HCT116 (cell line): ENCODE results near the gene C10orf90. TPM values are rescaled to one million over a fixed set of nuclear protein-coding genes. Genes with fewer than 3 reads are reported as not detected.

Source experiments
- ATAC-seq: fragments of 200-7000 bp; cut with Tn5 transposase; 2 replicates; pipeline ENCODE4 v1.9.1; 2020; ENCODE audit warnings: mild to moderate bottlenecking, moderate library complexity
- BruUV-seq: library from RNA; stranded (reverse); fragments of 400-500 nt; replicated peaks from 2 replicates; lab custom pipeline; 2021; lab: Mats Ljungman, UMichigan
- CTCF ChIA-PET: fragments of 300-600 bp; sonication (Branson Sonifier 250); formaldehyde crosslinking; loops from one replicate; lab custom pipeline; 2021; ENCODE audit warnings: antibody characterized with exemption; lab: Charles Lee
- POLR2A ChIA-PET: fragments of 300-600, 350-600 bp; sonication (Branson Sonifier 250); formaldehyde crosslinking; loops from one replicate; lab custom pipeline; 2021; ENCODE audit warnings: antibody characterized with exemption; lab: Charles Lee
- RAD21 ChIA-PET, 2 experiments: fragments of 300-600 bp; sonication (Branson Sonifier 250); formaldehyde crosslinking; loops; one replicate each; lab custom pipeline; 2023; ENCODE audit warnings: low total read pairs in 2 of 2; ENCODE audit not compliant: uncharacterized antibody in 2 of 2, unreplicated experiment in 2 of 2, low non-redundant PET in 1 of 2; lab: Charles Lee
- DNase-seq: peaks from one replicate; pipeline ENCODE4 v3.0.0-alpha.2; 2010; ENCODE audit warnings: low read depth, low spot score
- H2AFZ ChIP-seq: fragments of 200-600 bp; shearing (Covaris generic), sonication (generic); 2 replicates; pipeline ENCODE4 v1.6.1; 2017; ENCODE audit warnings: low read depth, mixed run types, mixed read lengths, antibody characterized with exemption, low read length; ENCODE audit not compliant: poor library complexity, severe bottlenecking
- H3K27ac ChIP-seq: 2 replicates; pipeline ENCODE4 v1.5.1; 2012; ENCODE audit warnings: low read depth, low read length
- H3K27me3 ChIP-seq: fragments of 200-600 bp; sonication (generic); 2 replicates; pipeline ENCODE4 v1.6.1; 2016; ENCODE audit warnings: mixed run types, low read length, mixed read lengths; ENCODE audit not compliant: insufficient read depth
- H3K36me3 ChIP-seq, 2 experiments: fragments of 200-500 bp in 1 of 2; fragments of 200-600 bp in 1 of 2; sonication (Bioruptor generic) in 1 of 2; sonication (generic) in 1 of 2; 2 replicates each; pipeline versions ENCODE4 v1.5.1 to v1.6.1; 2014 to 2016; ENCODE audit warnings: low read length in 2 of 2, inconsistent platforms in 1 of 2, mixed read lengths in 1 of 2, mixed run types in 1 of 2; ENCODE audit not compliant: insufficient read depth in 2 of 2, control insufficient read depth in 1 of 2
- H3K4me1 ChIP-seq, 2 experiments: fragments of 200-600 bp in 1 of 2; sonication (generic) in 1 of 2; 2 replicates each; pipeline versions ENCODE4 v1.5.1 to v1.6.1; 2012 to 2017; ENCODE audit warnings: low read length in 2 of 2, inconsistent platforms in 1 of 2, mild to moderate bottlenecking in 1 of 2, mixed read lengths in 1 of 2, mixed run types in 1 of 2, moderate library complexity in 1 of 2; ENCODE audit not compliant: insufficient read depth in 2 of 2, control insufficient read depth in 1 of 2
- H3K4me2 ChIP-seq: fragments of 200-600 bp; sonication (generic); 2 replicates; pipeline ENCODE4 v1.6.1; 2017; ENCODE audit warnings: mixed run types, low read length, mixed read lengths
- H3K4me3 ChIP-seq, 2 experiments: fragments of 200-600 bp in 1 of 2; sonication (generic) in 1 of 2; replicated peaks in 1 of 2; 2 replicates each; pipeline ENCODE4 v1.5.1; 2011 to 2016; ENCODE audit warnings: low read length in 2 of 2, control low read depth in 1 of 2, low read depth in 1 of 2, mild to moderate bottlenecking in 1 of 2, mixed read lengths in 1 of 2, mixed run types in 1 of 2
- H3K79me2 ChIP-seq: fragments of 200-600 bp; sonication (generic); 2 replicates; pipeline ENCODE4 v1.6.1; 2017; ENCODE audit warnings: mild to moderate bottlenecking, mixed run types, low read length, moderate library complexity, mixed read lengths; ENCODE audit not compliant: insufficient read depth
- H3K9ac ChIP-seq: fragments of 200-600 bp; sonication (generic); 2 replicates; pipeline ENCODE4 v1.6.1; 2016; ENCODE audit warnings: low read length, mixed read lengths
- H3K9me2 ChIP-seq: fragments of 200-600 bp; sonication (generic), shearing (Covaris generic); 2 replicates; pipeline ENCODE4 v1.6.1; 2017; ENCODE audit warnings: mixed run types, mild to moderate bottlenecking, moderate library complexity; ENCODE audit not compliant: insufficient read depth
- H3K9me3 ChIP-seq, 2 experiments: fragments of 200-500 bp in 1 of 2; fragments of 200-600 bp in 1 of 2; sonication (Bioruptor generic) in 1 of 2; sonication (generic) in 1 of 2; 2 replicates each; pipeline ENCODE4 v1.6.1; 2014 to 2017; ENCODE audit warnings: low read length in 2 of 2, mixed read lengths in 2 of 2, inconsistent platforms in 1 of 2, low read depth in 1 of 2, mild to moderate bottlenecking in 1 of 2, mixed run types in 1 of 2, moderate library complexity in 1 of 2; ENCODE audit not compliant: control insufficient read depth in 1 of 2, insufficient read depth in 1 of 2
- H4K20me1 ChIP-seq: fragments of 200-600 bp; sonication (generic), shearing (Covaris generic); 2 replicates; pipeline ENCODE4 v1.6.1; 2017; ENCODE audit warnings: mixed run types, mild to moderate bottlenecking, moderate library complexity; ENCODE audit not compliant: insufficient read depth
- CEBPB ChIP-seq: IDR thresholded peaks from 2 replicates; pipeline ENCODE4 v1.6.1; 2012; ENCODE audit warnings: low read depth
- ELF1 ChIP-seq: IDR thresholded peaks from 2 replicates; pipeline ENCODE4 v1.6.1; 2012; ENCODE audit warnings: low read depth, borderline replicate concordance
- EZH2 ChIP-seq: fragments of 200-600 bp; sonication (generic); IDR thresholded peaks from 2 replicates; pipeline ENCODE4 v1.6.1; 2017; ENCODE audit warnings: antibody characterized with exemption, mixed run types
- EZH2phosphoT487 ChIP-seq: fragments of 200-600 bp; IDR thresholded peaks from 2 replicates; pipeline ENCODE4 v1.6.1; 2018; ENCODE audit warnings: antibody characterized with exemption, borderline replicate concordance
- FOSL1 ChIP-seq: IDR thresholded peaks from 2 replicates; pipeline ENCODE4 v1.6.1; 2012; ENCODE audit warnings: low read depth
- JUND ChIP-seq: IDR thresholded peaks from 2 replicates; pipeline ENCODE4 v1.6.1; 2012
- MAX ChIP-seq: IDR thresholded peaks from 2 replicates; pipeline ENCODE4 v1.6.1; 2012
- POLR2A ChIP-seq: IDR thresholded peaks from 2 replicates; pipeline ENCODE4 v1.7.0; 2011; ENCODE audit warnings: borderline replicate concordance; ENCODE audit not compliant: insufficient read depth, insufficient read length; ENCODE audit errors: extremely low read depth
- POLR2AphosphoS5 ChIP-seq: IDR thresholded peaks from 2 replicates; pipeline ENCODE4 v1.6.1; 2011; ENCODE audit warnings: mild to moderate bottlenecking, low read depth, low read length, moderate library complexity
- RAD21 ChIP-seq: IDR thresholded peaks from 2 replicates; pipeline ENCODE4 v1.6.1; 2012; ENCODE audit warnings: low read depth, mild to moderate bottlenecking
- REST ChIP-seq: IDR thresholded peaks from 2 replicates; pipeline ENCODE4 v1.6.1; 2012; ENCODE audit warnings: low read depth
- SIN3A ChIP-seq: IDR thresholded peaks from 2 replicates; pipeline ENCODE4 v1.6.1; 2012; ENCODE audit warnings: low read depth
- SP1 ChIP-seq: IDR thresholded peaks from 2 replicates; pipeline ENCODE4 v1.6.1; 2012; ENCODE audit warnings: low read depth
- SRF ChIP-seq: IDR thresholded peaks from 2 replicates; pipeline ENCODE4 v1.6.1; 2012; ENCODE audit warnings: low read depth
- TCF7L2 ChIP-seq: IDR thresholded peaks from 2 replicates; pipeline ENCODE4 v1.7.0; 2011; ENCODE audit warnings: borderline replicate concordance, inconsistent platforms; ENCODE audit not compliant: insufficient read depth, insufficient read length; ENCODE audit errors: extremely low read depth
- YY1 ChIP-seq: IDR thresholded peaks from 2 replicates; pipeline ENCODE4 v1.6.1; 2011; ENCODE audit warnings: low read length, low read depth, moderate library complexity, mild to moderate bottlenecking; ENCODE audit not compliant: insufficient replicate concordance; ENCODE audit errors: extremely low read depth
- ZFX ChIP-seq: fragments of 450-650 bp; IDR thresholded peaks from 2 replicates; pipeline ENCODE4 v1.6.1; 2017
- intact Hi-C: fragments of 100-400 bp; cut with micrococcal nuclease; formaldehyde crosslinking; loops from 2 replicates; pipeline ENCODE4 v1.10.0; 2022
- total RNA-seq: library from RNA; stranded (reverse); gene quantifications from one replicate; pipeline ENCODE4 v1.2.1, GENCODE V29; 2021; ENCODE audit not compliant: unreplicated experiment
- TF ChIP-seq, protein P1 (sequence below): IDR thresholded peaks from 2 replicates; pipeline ENCODE4 v1.6.1; 2012
- TF ChIP-seq, protein P2 (sequence below): IDR thresholded peaks from 2 replicates; pipeline ENCODE4 v1.6.1; 2011; ENCODE audit warnings: mild to moderate bottlenecking, low read length, moderate library complexity; ENCODE audit not compliant: insufficient replicate concordance; ENCODE audit errors: extremely low read depth

The C10orf90 gene
- total RNA-seq, 1 experiment from 2014 or later: not detected

GRCh38 chr10:126674741-126675515 is 4.4 kb upstream of the C10orf90 start:
- Histone ChIP-seq H3K27me3 (peaks cover 26% of the 10 kb centered on the region; the same call in 1 of the 2 replicates), H3K9me3 (no peaks in the 10 kb centered on the region), H3K27ac (no peak overlapping the region), H3K79me2 (no peaks in the 10 kb centered on the region), H3K9me2 (no peaks in the 10 kb centered on the region), H4K20me1 (no peaks in the 10 kb centered on the region), H3K4me2 (no peak overlapping the region), H3K4me3 (no peak overlapping the region), H3K4me1 (no peaks in the 10 kb centered on the region), H3K36me3 (no peaks in the 10 kb centered on the region), H2AFZ (no peak overlapping the region), H3K9ac (no peak overlapping the region)
- BruUV-seq: no TSS peak
- POLR2A ChIA-PET: no interaction called here
- intact Hi-C loops: no loop called here
- ATAC-seq (no peak), DNase-seq (no peak)
- no peak for TF ChIP-seq YY1
- no peak for TF ChIP-seq EZH2
- no peak for TF ChIP-seq JUND
- no peak for TF ChIP-seq TCF7L2
- no peak for TF ChIP-seq RAD21
- TF ChIP-seq SP1: no peak
- no peak for TF ChIP-seq POLR2A
- TF ChIP-seq, protein P1, sequence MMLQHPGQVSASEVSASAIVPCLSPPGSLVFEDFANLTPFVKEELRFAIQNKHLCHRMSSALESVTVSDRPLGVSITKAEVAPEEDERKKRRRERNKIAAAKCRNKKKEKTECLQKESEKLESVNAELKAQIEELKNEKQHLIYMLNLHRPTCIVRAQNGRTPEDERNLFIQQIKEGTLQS: no peak
- no peak for TF ChIP-seq CEBPB
- TF ChIP-seq REST: no peak
- TF ChIP-seq MAX: no peak
- TF ChIP-seq ELF1: no peak
- TF ChIP-seq POLR2AphosphoS5: no peak
- TF ChIP-seq SRF: no peak
- no peak for TF ChIP-seq FOSL1
- TF ChIP-seq, protein P2, sequence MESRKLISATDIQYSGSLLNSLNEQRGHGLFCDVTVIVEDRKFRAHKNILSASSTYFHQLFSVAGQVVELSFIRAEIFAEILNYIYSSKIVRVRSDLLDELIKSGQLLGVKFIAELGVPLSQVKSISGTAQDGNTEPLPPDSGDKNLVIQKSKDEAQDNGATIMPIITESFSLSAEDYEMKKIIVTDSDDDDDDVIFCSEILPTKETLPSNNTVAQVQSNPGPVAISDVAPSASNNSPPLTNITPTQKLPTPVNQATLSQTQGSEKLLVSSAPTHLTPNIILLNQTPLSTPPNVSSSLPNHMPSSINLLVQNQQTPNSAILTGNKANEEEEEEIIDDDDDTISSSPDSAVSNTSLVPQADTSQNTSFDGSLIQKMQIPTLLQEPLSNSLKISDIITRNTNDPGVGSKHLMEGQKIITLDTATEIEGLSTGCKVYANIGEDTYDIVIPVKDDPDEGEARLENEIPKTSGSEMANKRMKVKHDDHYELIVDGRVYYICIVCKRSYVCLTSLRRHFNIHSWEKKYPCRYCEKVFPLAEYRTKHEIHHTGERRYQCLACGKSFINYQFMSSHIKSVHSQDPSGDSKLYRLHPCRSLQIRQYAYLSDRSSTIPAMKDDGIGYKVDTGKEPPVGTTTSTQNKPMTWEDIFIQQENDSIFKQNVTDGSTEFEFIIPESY: no peak
- no peak for TF ChIP-seq ZFX
- TF ChIP-seq SIN3A: no peak
- no peak for TF ChIP-seq EZH2phosphoT487
- RAD21 ChIA-PET: no interaction called here
- CTCF ChIA-PET: interaction anchor here (1.0 kb wide), 1 partner anchor 20 kb away, joined by 3 read pairs; no protein-coding TSS in a partner anchor
